ENCODE data around the gene KIN.
"Not testable (repeated sequence)": the region's sequence is repeated elsewhere in the genome, so short reads cannot be mapped to it uniquely, and the experiment has no call there.

Gene KIN

GRCh38 chr10:7788639-7789286, 970 bp upstream of the KIN start:
- DNase-seq (ENCODE audit: low read depth): no peak
- TF ChIP-seq CTCF (IDR thresholded peaks at IDR 0.05; ENCODE audit: control insufficient read depth, insufficient read depth, low read depth, low read length, missing control alignments): no peak
- H3K4me3 ChIP-seq (ENCODE audit: control insufficient read depth, low read depth, low read length): peak overlapping the region; percentile 91

- H3K4me3 ChIP-seq (ENCODE audit: control insufficient read depth, low read depth, low read length): peak overlapping the region; percentile 91
- no peak for DNase-seq (ENCODE audit: low read depth)
- no peak for TF ChIP-seq CTCF (IDR thresholded peaks at IDR 0.05; ENCODE audit: control insufficient read depth, insufficient read depth, low read depth, low read length, missing control alignments)
Measured at GRCh38 chr10:7787150-7787856, 490 bp downstream of the KIN start.

- DNase-seq (ENCODE audit: low read depth): no peak
- H3K4me3 ChIP-seq (ENCODE audit: control insufficient read depth, low read depth, low read length): no peak overlapping the region; the same call in 1 of the 2 replicates
- TF ChIP-seq CTCF (IDR thresholded peaks at IDR 0.05; ENCODE audit: control insufficient read depth, insufficient read depth, low read depth, low read length, missing control alignments): no peak
Measured at GRCh38 chr10:7786430-7786829, 1.4 kb downstream of the KIN start.

- H3K4me3 ChIP-seq (ENCODE audit: control insufficient read depth, low read depth, low read length); DNase-seq (ENCODE audit: low read depth): not testable (repeated sequence)
Measured at GRCh38 chr10:7782194-7782593, 5.6 kb downstream of the KIN start.

GRCh38 chr10:7776777-7777176, 11.0 kb downstream of the KIN start:
- no peak for TF ChIP-seq CTCF (IDR thresholded peaks at IDR 0.05; ENCODE audit: control insufficient read depth, insufficient read depth, low read depth, low read length, missing control alignments)
- no peak for DNase-seq (ENCODE audit: low read depth)
- H3K4me3 ChIP-seq (ENCODE audit: control insufficient read depth, low read depth, low read length): no peak overlapping the region

GRCh38 chr10:7773845-7774801, 13.7 kb downstream of the KIN start:
- no peak for DNase-seq (ENCODE audit: low read depth)
- no peak overlapping the region for H3K4me3 ChIP-seq (ENCODE audit: control insufficient read depth, low read depth, low read length)
- TF ChIP-seq CTCF (IDR thresholded peaks at IDR 0.05; ENCODE audit: control insufficient read depth, insufficient read depth, low read depth, low read length, missing control alignments): no peak
